Vagina (tissue), 2 donors: ENCODE results near the gene COG1.

Source experiments
- POLR2A ChIP-seq, 2 donors: fragments of 450-650 bp; IDR thresholded peaks; one replicate each; pipeline ENCODE4 v1.6.1; 2017; ENCODE audit warnings: antibody characterized with exemption in 2 of 2, mild to moderate bottlenecking in 2 of 2, moderate library complexity in 2 of 2
- TF ChIP-seq, protein P1 (sequence below), 3 experiments: fragments of 450-650 bp in 2 of 3; fragments of 200-600 bp in 1 of 3; sonication (generic) in 1 of 3; IDR thresholded peaks; one replicate each; pipeline ENCODE4 v1.5.1; 2017 to 2019; ENCODE audit warnings: antibody characterized with exemption in 3 of 3, mild to moderate bottlenecking in 2 of 3, moderate library complexity in 2 of 3

DNA sequence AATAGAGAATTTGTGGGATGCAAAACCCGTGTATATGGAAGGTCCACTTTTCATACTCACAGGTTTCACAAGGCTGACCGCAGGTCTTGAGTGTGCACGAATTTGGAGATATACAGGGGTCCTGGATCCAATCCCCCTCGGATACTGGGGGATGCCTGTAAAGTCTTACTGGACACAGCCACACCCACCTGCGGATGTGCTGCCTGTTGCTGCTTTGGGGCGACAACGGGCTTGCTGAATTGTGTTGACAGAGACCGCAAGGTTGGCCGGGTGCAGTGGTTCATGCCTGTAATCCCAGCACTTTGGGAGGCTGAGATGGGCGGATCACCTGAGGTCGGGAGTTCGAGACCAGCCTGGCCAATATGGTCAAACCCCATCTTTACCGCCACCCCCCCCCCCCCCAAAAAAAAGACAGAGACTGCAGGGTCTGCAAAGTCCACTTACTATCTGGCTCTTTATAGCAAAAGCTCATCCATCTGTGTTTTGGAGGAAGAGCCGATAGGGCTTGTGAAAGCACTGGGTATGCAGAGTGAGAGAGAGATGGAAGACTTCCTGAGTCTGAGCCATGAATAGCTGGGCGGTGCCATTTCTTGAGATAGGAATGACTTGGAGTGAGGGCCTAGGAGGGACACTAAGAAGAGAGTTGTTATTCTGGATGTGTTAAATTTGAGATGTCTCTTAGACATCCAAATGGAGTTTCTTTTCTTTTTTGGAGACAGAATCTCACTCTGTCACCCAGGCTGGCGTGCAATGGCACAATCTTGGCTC lies 6.4 kb upstream of the COG1 start:
- TF ChIP-seq POLR2A (IDR thresholded peaks at IDR 0.05): no peak
- TF ChIP-seq, protein P1, sequence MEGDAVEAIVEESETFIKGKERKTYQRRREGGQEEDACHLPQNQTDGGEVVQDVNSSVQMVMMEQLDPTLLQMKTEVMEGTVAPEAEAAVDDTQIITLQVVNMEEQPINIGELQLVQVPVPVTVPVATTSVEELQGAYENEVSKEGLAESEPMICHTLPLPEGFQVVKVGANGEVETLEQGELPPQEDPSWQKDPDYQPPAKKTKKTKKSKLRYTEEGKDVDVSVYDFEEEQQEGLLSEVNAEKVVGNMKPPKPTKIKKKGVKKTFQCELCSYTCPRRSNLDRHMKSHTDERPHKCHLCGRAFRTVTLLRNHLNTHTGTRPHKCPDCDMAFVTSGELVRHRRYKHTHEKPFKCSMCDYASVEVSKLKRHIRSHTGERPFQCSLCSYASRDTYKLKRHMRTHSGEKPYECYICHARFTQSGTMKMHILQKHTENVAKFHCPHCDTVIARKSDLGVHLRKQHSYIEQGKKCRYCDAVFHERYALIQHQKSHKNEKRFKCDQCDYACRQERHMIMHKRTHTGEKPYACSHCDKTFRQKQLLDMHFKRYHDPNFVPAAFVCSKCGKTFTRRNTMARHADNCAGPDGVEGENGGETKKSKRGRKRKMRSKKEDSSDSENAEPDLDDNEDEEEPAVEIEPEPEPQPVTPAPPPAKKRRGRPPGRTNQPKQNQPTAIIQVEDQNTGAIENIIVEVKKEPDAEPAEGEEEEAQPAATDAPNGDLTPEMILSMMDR (IDR thresholded peaks at IDR 0.05): no peak
